AG08395 (cell line): ENCODE results near the gene GNAS-AS1.
"Not testable (repeated sequence)": the region's sequence is repeated elsewhere in the genome, so short reads cannot be mapped to it uniquely, and the experiment has no call there.

Experiments
- DNase-seq: peaks from one replicate; pipeline ENCODE4 v3.0.0; 2012; ENCODE audit warnings: mixed read lengths, low spot score

GNAS-AS1 gene

GRCh38 chr20:58835231-58835630 is 15.5 kb downstream of the GNAS-AS1 start:
- DNase-seq: no peak

- no peak for DNase-seq
Observed at GRCh38 chr20:58833921-58834320, 16.8 kb downstream of the GNAS-AS1 start.

- no peak for DNase-seq
Observed at GRCh38 chr20:58832457-58832856, 18.2 kb downstream of the GNAS-AS1 start.

- DNase-seq: no peak
Observed at GRCh38 chr20:58829531-58829941, 21.2 kb downstream of the GNAS-AS1 start.

- DNase-seq: not testable (repeated sequence)
Observed at GRCh38 chr20:58828804-58829203, 21.9 kb downstream of the GNAS-AS1 start.

- DNase-seq: no peak
Observed at GRCh38 chr20:58828136-58828535, 22.6 kb downstream of the GNAS-AS1 start.

- DNase-seq: no peak
Observed at GRCh38 chr20:58826271-58826670, 24.4 kb downstream of the GNAS-AS1 start.

GRCh38 chr20:58825450-58825849 is 25.3 kb downstream of the GNAS-AS1 start:
- DNase-seq: no peak

GRCh38 chr20:58824843-58825242 is 25.9 kb downstream of the GNAS-AS1 start:
- DNase-seq: no peak

GRCh38 chr20:58822748-58823730 is 27.7 kb downstream of the GNAS-AS1 start:
- DNase-seq: no peak

- no peak for DNase-seq
Observed at GRCh38 chr20:58822149-58822548, 28.6 kb downstream of the GNAS-AS1 start.

GRCh38 chr20:58820515-58820914 is 30.2 kb downstream of the GNAS-AS1 start:
- DNase-seq: not testable (repeated sequence)

- no peak for DNase-seq
Observed at GRCh38 chr20:58819921-58820320, 30.8 kb downstream of the GNAS-AS1 start.

- peak; percentile 67 for DNase-seq
Observed at GRCh38 chr20:58818586-58819285, 32.0 kb downstream of the GNAS-AS1 start.

- no peak for DNase-seq
Observed at GRCh38 chr20:58817748-58818147, 33.0 kb downstream of the GNAS-AS1 start.

GRCh38 chr20:58816957-58817651 is 33.6 kb downstream of the GNAS-AS1 start:
- DNase-seq: no peak

GRCh38 chr20:58816051-58816450 is 34.7 kb downstream of the GNAS-AS1 start:
- DNase-seq: no peak

- no peak for DNase-seq
Observed at GRCh38 chr20:58815448-58815847, 35.3 kb downstream of the GNAS-AS1 start.

- DNase-seq: no peak
Observed at GRCh38 chr20:58813369-58813768, 37.3 kb downstream of the GNAS-AS1 start.

GRCh38 chr20:58811334-58811733 is 39.4 kb downstream of the GNAS-AS1 start:
- no peak for DNase-seq

- no peak for DNase-seq
Observed at GRCh38 chr20:58810879-58811250, 39.8 kb downstream of the GNAS-AS1 start.

GRCh38 chr20:58810116-58810878 is 40.4 kb downstream of the GNAS-AS1 start:
- DNase-seq: peak; percentile 19
